GM19239 (cell line): ENCODE results near the gene MOV10.
"Not testable (repeated sequence)": the region's sequence is repeated elsewhere in the genome, so short reads cannot be mapped to it uniquely, and the experiment has no call there.

Source experiments
- DNase-seq: peaks from one replicate; pipeline ENCODE4 v3.0.0; 2011; ENCODE audit warnings: low spot score; ENCODE audit not compliant: insufficient read length
- FAIRE-seq: peaks from 2 replicates; lab custom pipeline; 2011; peaks lifted over from hg19 to GRCh38; lab: Jason Lieb, UNC

Gene MOV10

GRCh38 chr1:112727716-112728115 is 53.3 kb downstream of the MOV10 start:
- DNase-seq: no peak

GRCh38 chr1:112728306-112728971 is 54.0 kb downstream of the MOV10 start:
- not testable (repeated sequence) for FAIRE-seq, DNase-seq

More at GRCh38 chr1:112727716-112728115, 53.3 kb downstream of the MOV10 start:
- no peak for FAIRE-seq

- DNase-seq, FAIRE-seq: not testable (repeated sequence)
Measured at GRCh38 chr1:112729011-112729410, 54.6 kb downstream of the MOV10 start.

GRCh38 chr1:112729909-112730308 is 55.5 kb downstream of the MOV10 start:
- no peak for DNase-seq
- no peak for FAIRE-seq

GRCh38 chr1:112731451-112731850 is 57.0 kb downstream of the MOV10 start:
- FAIRE-seq (no peak), DNase-seq (no peak)

- DNase-seq (no peak), FAIRE-seq (no peak)
Measured at GRCh38 chr1:112735752-112736151, 61.3 kb downstream of the MOV10 start.

- no peak for DNase-seq
- FAIRE-seq: no peak
Measured at GRCh38 chr1:112737573-112737972, 63.1 kb downstream of the MOV10 start.

- no peak for DNase-seq
- no peak for FAIRE-seq
Measured at GRCh38 chr1:112743174-112744008, 68.9 kb downstream of the MOV10 start.

GRCh38 chr1:112744009-112744578 is 69.6 kb downstream of the MOV10 start:
- DNase-seq (no peak), FAIRE-seq (no peak)

- DNase-seq: no peak
- FAIRE-seq: no peak
Measured at GRCh38 chr1:112748396-112748795, 73.9 kb downstream of the MOV10 start.
